ENCODE results near the gene BLID. TPM values are rescaled to one million over a fixed set of nuclear protein-coding genes. Genes with fewer than 3 reads are reported as not detected.

The BLID gene
- total RNA-seq, 1 donor from 2014 or later, result not detected

GRCh38 chr11:122131126-122131525 is 15.1 kb upstream of the BLID start:
- intact Hi-C loops (cut with micrococcal nuclease), result no loop called here
- no peaks in the 10 kb centered on the region for H3K27me3 Mint-ChIP-seq (ENCODE audit: low read depth)

GRCh38 chr11:122128146-122128545 is 12.1 kb upstream of the BLID start:
- no peaks in the 10 kb centered on the region for H3K27me3 Mint-ChIP-seq (ENCODE audit: low read depth)
- H3K9me3 Mint-ChIP-seq, result no peaks in the 10 kb centered on the region
- H3K4me1 Mint-ChIP-seq (ENCODE audit: low read depth), result no peaks in the 10 kb centered on the region
- intact Hi-C loops (cut with micrococcal nuclease), result no loop called here
- no peak overlapping the region for H3K27ac Mint-ChIP-seq
- no peaks in the 10 kb centered on the region for H3K36me3 Mint-ChIP-seq (ENCODE audit: low read depth)
- no peak overlapping the region for H3K4me3 Mint-ChIP-seq (ENCODE audit: low read depth)
- DNase-seq (ENCODE audit: low spot score), result no peak

More at GRCh38 chr11:122131126-122131525, 15.1 kb upstream of the BLID start:
- DNase-seq (ENCODE audit: low spot score), result no peak
- Mint-ChIP-seq H3K9me3 (no peaks in the 10 kb centered on the region), H3K27ac (no peak overlapping the region), H3K36me3 (ENCODE audit: low read depth) (no peaks in the 10 kb centered on the region), H3K4me1 (ENCODE audit: low read depth) (no peaks in the 10 kb centered on the region), H3K4me3 (ENCODE audit: low read depth) (no peak overlapping the region)

GRCh38 chr11:122127020-122127419 is 11.0 kb upstream of the BLID start:
- no peaks in the 10 kb centered on the region for H3K4me1 Mint-ChIP-seq (ENCODE audit: low read depth)
- H3K36me3 Mint-ChIP-seq (ENCODE audit: low read depth), result no peaks in the 10 kb centered on the region
- DNase-seq (ENCODE audit: low spot score), result no peak
- H3K27me3 Mint-ChIP-seq (ENCODE audit: low read depth), result no peaks in the 10 kb centered on the region
- intact Hi-C loops (cut with micrococcal nuclease), result no loop called here
- H3K9me3 Mint-ChIP-seq, result no peaks in the 10 kb centered on the region
- no peak overlapping the region for H3K4me3 Mint-ChIP-seq (ENCODE audit: low read depth)
- H3K27ac Mint-ChIP-seq, result no peak overlapping the region

- no peak for DNase-seq (ENCODE audit: low spot score)
- Mint-ChIP-seq H3K27me3 (ENCODE audit: low read depth) (no peaks in the 10 kb centered on the region), H3K4me3 (ENCODE audit: low read depth) (no peak overlapping the region), H3K36me3 (ENCODE audit: low read depth) (no peaks in the 10 kb centered on the region), H3K27ac (no peak overlapping the region), H3K9me3 (no peaks in the 10 kb centered on the region), H3K4me1 (ENCODE audit: low read depth) (no peaks in the 10 kb centered on the region)
- intact Hi-C loops (cut with micrococcal nuclease), result no loop called here
Observed at GRCh38 chr11:122126024-122126688, 10.1 kb upstream of the BLID start.

- H3K9me3 Mint-ChIP-seq, result no peaks in the 10 kb centered on the region
- no peaks in the 10 kb centered on the region for H3K27me3 Mint-ChIP-seq (ENCODE audit: low read depth)
- H3K36me3 Mint-ChIP-seq (ENCODE audit: low read depth), result no peaks in the 10 kb centered on the region
- H3K4me3 Mint-ChIP-seq (ENCODE audit: low read depth), result no peak overlapping the region
- no peak for DNase-seq (ENCODE audit: low spot score)
- H3K27ac Mint-ChIP-seq, result no peak overlapping the region
- H3K4me1 Mint-ChIP-seq (ENCODE audit: low read depth), result no peaks in the 10 kb centered on the region
- intact Hi-C loops (cut with micrococcal nuclease), result no loop called here
Observed at GRCh38 chr11:122123263-122123929, 7.4 kb upstream of the BLID start.

- no peak overlapping the region for H3K27ac Mint-ChIP-seq
- H3K9me3 Mint-ChIP-seq, result no peaks in the 10 kb centered on the region
- H3K4me3 Mint-ChIP-seq (ENCODE audit: low read depth), result no peak overlapping the region
- intact Hi-C loops (cut with micrococcal nuclease), result no loop called here
- no peak for DNase-seq (ENCODE audit: low spot score)
- H3K36me3 Mint-ChIP-seq (ENCODE audit: low read depth), result no peaks in the 10 kb centered on the region
- H3K27me3 Mint-ChIP-seq (ENCODE audit: low read depth), result no peaks in the 10 kb centered on the region
- no peaks in the 10 kb centered on the region for H3K4me1 Mint-ChIP-seq (ENCODE audit: low read depth)
Observed at GRCh38 chr11:122122179-122122578, 6.2 kb upstream of the BLID start.

- Mint-ChIP-seq H3K27ac (no peak overlapping the region), H3K9me3 (no peaks in the 10 kb centered on the region), H3K36me3 (ENCODE audit: low read depth) (no peaks in the 10 kb centered on the region), H3K27me3 (ENCODE audit: low read depth) (no peaks in the 10 kb centered on the region), H3K4me1 (ENCODE audit: low read depth) (no peaks in the 10 kb centered on the region), H3K4me3 (ENCODE audit: low read depth) (no peak overlapping the region)
- intact Hi-C loops (cut with micrococcal nuclease), result no loop called here
- DNase-seq (ENCODE audit: low spot score), result no peak
Observed at GRCh38 chr11:122120096-122120495, 4.1 kb upstream of the BLID start.

- no peaks in the 10 kb centered on the region for H3K4me1 Mint-ChIP-seq (ENCODE audit: low read depth)
- H3K9me3 Mint-ChIP-seq, result no peaks in the 10 kb centered on the region
- H3K27ac Mint-ChIP-seq, result no peak overlapping the region
- DNase-seq (ENCODE audit: low spot score), result no peak
- no peaks in the 10 kb centered on the region for H3K36me3 Mint-ChIP-seq (ENCODE audit: low read depth)
- intact Hi-C loops (cut with micrococcal nuclease), result no loop called here
- H3K27me3 Mint-ChIP-seq (ENCODE audit: low read depth), result no peaks in the 10 kb centered on the region
- H3K4me3 Mint-ChIP-seq (ENCODE audit: low read depth), result no peak overlapping the region
Observed at GRCh38 chr11:122116591-122116990, 576 bp upstream of the BLID start.

- intact Hi-C loops (cut with micrococcal nuclease), result no loop called here
Observed at GRCh38 chr11:122114976-122115375, 1.0 kb downstream of the BLID start.

GRCh38 chr11:122113836-122114825 is 1.9 kb downstream of the BLID start:
- H3K36me3 Mint-ChIP-seq (ENCODE audit: low read depth), result no peaks in the 10 kb centered on the region
- H3K27me3 Mint-ChIP-seq (ENCODE audit: low read depth), result no peaks in the 10 kb centered on the region
- H3K4me1 Mint-ChIP-seq (ENCODE audit: low read depth), result no peaks in the 10 kb centered on the region
- no peak for DNase-seq (ENCODE audit: low spot score)
- no peak overlapping the region for H3K4me3 Mint-ChIP-seq (ENCODE audit: low read depth)
- H3K9me3 Mint-ChIP-seq, result no peaks in the 10 kb centered on the region
- no peak overlapping the region for H3K27ac Mint-ChIP-seq
- intact Hi-C loops (cut with micrococcal nuclease), result no loop called here

More at GRCh38 chr11:122114976-122115375, 1.0 kb downstream of the BLID start:
- no peak for DNase-seq (ENCODE audit: low spot score)
- Mint-ChIP-seq H3K27me3 (ENCODE audit: low read depth) (no peaks in the 10 kb centered on the region), H3K27ac (no peak overlapping the region), H3K4me1 (ENCODE audit: low read depth) (no peaks in the 10 kb centered on the region), H3K9me3 (no peaks in the 10 kb centered on the region), H3K4me3 (ENCODE audit: low read depth) (no peak overlapping the region), H3K36me3 (ENCODE audit: low read depth) (no peaks in the 10 kb centered on the region)

GRCh38 chr11:122112470-122113365 is 3.3 kb downstream of the BLID start:
- Mint-ChIP-seq H3K36me3 (ENCODE audit: low read depth) (no peaks in the 10 kb centered on the region), H3K27ac (no peak overlapping the region), H3K4me1 (ENCODE audit: low read depth) (no peaks in the 10 kb centered on the region), H3K27me3 (ENCODE audit: low read depth) (no peaks in the 10 kb centered on the region), H3K9me3 (no peaks in the 10 kb centered on the region), H3K4me3 (ENCODE audit: low read depth) (no peak overlapping the region)
- no peak for DNase-seq (ENCODE audit: low spot score)
- intact Hi-C loops (cut with micrococcal nuclease), result no loop called here

- intact Hi-C loops (cut with micrococcal nuclease), result no loop called here
- DNase-seq (ENCODE audit: low spot score), result no peak
- H3K4me1 Mint-ChIP-seq (ENCODE audit: low read depth), result no peaks in the 10 kb centered on the region
- H3K36me3 Mint-ChIP-seq (ENCODE audit: low read depth), result no peaks in the 10 kb centered on the region
- no peak overlapping the region for H3K4me3 Mint-ChIP-seq (ENCODE audit: low read depth)
- no peaks in the 10 kb centered on the region for H3K9me3 Mint-ChIP-seq
- H3K27ac Mint-ChIP-seq, result no peak overlapping the region
- no peaks in the 10 kb centered on the region for H3K27me3 Mint-ChIP-seq (ENCODE audit: low read depth)
Observed at GRCh38 chr11:122109932-122110331, 6.1 kb downstream of the BLID start.

Measured in activated T-helper 2 cell treated with anti-CD3 and anti-CD28 coated beads, Interferon-gamma antibody, Interleukin-2, Interleukin-4, amounts not matched to agents 10 μg/mL and 5 μg/mL and 100 μg/mL, durations not matched to agents 14 hours and 24 hours and 36 hours (primary cell).